NCI-H2196 (cell line): ENCODE data around the gene MRPL36.

Experiments
- DNase-seq: peaks from one replicate; lab custom pipeline; 2025; ENCODE audit not compliant: unreplicated experiment; lab: John Stamatoyannopoulos, UW

Gene MRPL36

GRCh38 chr5:1751026-1751863, 48.4 kb downstream of the MRPL36 start:
- DNase-seq, result no peak

DNA sequence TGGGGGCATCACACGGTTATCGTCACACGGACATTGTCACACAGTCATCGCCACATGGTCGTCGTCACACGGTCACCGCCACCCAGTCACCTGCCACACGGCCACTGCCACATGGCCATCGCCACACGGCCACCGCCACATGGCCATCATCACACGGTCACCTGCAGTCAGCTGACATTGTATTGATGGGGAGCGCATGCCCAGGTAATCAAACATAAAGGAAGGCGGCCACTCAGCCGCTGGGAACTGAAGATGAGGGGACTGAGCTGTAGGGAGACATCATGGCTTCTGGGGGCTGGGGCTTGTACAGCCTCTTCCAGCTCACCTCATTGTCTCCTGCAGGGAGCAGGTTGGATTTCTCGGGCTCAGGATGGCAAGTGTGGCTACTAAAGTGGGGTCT, 49.2 kb downstream of the MRPL36 start:
- no peak for DNase-seq

- no peak for DNase-seq
Observed at GRCh38 chr5:1749346-1750124, 50.1 kb downstream of the MRPL36 start.

DNA sequence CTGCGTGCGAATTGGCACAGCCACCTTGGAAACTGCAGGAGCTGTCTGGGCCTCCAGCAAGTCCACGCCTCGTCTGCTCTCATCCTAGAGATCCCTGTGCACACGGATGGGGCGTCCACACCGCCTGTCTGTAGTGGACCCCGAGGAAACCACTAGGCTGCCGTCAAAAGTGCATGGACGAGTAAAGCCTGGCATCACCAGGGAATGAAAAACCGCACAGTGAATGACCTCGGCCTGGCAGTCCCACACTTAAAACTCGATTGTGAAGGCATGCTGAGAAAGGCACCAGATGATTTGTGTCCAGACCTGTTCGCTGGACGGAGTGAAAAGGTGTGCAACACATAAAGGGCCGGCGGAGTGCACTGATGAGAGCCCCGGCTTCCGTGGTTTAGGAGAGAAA, 50.8 kb downstream of the MRPL36 start:
- no peak for DNase-seq
